Stimulated activated CD4-positive, alpha-beta T cell treated with anti-CD3 and anti-CD28 coated beads, Interleukin-2, amount 100 ng/mL, for 24 hours (primary cell): ENCODE measurements around the gene CACNA1E.
A peak's percentile ranks its signal among the peaks of the same experiment; 100 is the strongest.

ENCODE experiments used
- DNase-seq, 2 donors: peaks; one replicate each; pipeline ENCODE4 v3.0.0-alpha.2; 2020

Gene CACNA1E

GRCh38 chr1:181485287-181486097, 2.2 kb downstream of the CACNA1E start:
- peak in 1 of 2 donors; percentile 31 for DNase-seq

DNA sequence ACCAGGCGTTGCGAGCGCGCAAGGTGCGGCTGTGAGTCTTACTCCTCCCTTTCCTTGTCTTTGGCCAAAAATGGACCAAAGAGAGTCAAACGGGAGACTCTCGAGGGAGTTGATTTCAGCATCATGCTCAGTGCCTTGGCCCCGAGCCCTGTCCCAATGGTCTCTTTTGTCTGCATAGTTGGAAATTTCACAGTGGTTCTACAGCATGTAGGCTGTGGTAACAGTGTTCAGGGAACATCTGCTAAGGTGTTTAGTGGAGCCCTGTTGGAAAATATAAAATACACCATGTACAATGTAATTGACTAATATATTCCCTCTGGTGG, 2.7 kb downstream of the CACNA1E start:
- no peak for DNase-seq

GRCh38 chr1:181488866-181489265, 5.5 kb downstream of the CACNA1E start:
- no peak for DNase-seq

DNA sequence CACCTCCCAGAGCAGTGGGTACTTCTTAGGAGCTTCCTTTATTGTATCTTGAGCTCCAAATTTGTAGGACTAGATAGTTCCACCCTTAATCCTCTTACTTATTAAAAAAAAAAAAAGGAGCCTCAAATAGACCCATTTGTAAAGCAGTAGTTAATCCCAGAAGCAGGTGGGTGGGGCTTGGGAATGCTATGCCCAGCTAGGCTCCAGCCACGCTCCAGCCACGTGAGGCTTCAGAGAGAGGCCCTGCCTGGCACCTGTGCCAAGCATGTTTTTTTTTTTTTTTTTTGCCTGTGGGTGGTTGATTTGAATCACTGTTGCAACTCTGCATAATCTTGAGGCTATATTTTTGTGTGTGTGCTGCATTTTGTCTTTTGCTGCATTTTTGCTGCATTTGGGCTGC, 7.0 kb downstream of the CACNA1E start:
- DNase-seq, result no peak

DNA sequence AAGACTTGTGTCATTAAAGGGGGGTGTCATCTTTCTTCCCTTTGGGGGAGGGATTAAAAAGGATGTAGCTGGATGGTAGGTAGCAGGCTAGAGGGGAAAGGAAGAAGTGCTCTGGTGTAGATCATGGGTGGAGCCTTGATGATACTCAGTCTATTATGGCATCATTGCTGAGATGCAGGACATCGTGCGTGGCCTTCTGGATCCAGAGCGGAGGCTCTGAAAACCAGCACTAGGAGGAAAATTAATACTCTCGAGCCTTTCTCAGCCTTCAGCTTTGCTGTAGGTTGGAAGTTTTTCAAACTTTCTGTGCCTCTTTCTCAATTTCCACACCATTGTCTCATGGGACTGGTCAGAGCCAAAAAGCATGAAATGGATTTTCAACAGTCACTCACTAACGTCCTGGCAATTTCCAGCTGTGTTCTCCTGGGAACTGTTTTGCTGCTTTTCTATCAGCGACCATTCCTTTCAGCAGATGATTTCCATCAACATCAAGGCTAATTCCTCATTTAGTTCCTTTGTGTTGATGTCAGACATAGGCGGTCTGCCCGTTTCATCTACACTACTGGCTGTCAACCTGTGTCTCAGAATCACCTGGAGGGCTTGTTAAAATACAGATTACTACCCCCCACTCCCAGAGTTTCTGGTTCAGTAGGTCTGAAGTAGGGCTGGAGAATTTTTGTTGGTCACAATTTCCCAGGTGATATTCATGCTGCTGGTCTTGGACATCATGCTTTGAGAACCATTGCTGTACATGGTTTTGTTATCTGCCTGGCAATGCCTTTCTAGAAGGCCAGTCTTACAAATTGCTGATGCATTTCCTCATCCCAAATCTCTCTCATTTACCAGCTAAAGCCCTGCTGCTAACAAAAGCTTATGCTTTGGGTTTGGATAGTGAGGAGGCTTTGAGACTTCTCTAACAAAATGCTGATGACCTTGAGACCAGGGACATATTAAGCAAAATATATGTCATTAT, 7.7 kb downstream of the CACNA1E start:
- DNase-seq, result no peak

DNA sequence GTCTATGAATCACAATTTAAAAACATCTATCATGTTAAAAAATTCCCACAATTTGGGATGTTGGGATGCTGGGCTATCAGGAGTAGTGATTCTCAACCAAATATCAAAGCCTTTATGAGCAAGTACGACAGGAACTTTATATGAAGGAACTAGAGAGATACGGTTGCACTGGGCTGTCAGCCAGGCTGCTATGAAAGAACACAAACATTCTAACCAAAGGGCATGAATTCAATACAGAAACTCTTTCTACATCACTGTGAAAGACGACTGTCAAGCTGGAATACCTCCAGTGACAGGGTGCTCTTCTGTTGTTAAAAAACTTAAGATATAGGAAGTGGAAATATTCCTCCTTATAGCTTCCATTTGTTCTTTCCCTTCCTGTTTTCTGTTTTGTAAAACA, 9.8 kb downstream of the CACNA1E start:
- no peak for DNase-seq

- DNase-seq, result no peak
These were observed 10.6 kb downstream of the CACNA1E start for GRCh38 chr1:181493885-181494284.

DNA sequence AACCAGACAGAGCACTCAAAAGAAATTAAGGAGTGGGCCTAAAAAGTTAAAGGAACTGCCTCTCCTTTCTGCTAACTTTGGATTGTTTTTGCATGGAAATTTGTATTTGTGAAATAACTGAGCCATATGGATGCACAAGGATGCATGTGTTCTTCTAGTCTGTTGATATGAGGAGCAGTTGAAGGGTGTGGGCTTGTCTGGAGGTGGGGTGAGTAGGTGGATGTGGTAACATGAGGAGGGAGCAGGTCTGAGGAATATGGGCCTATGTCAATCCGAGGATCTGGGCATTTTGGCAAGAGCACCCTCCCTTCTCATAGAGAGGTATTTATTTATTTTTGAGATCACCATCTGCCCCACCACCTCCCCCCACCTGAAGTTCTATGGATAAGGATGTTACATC, 13.4 kb downstream of the CACNA1E start:
- DNase-seq, result no peak

- DNase-seq, result no peak
These were observed 14.6 kb downstream of the CACNA1E start for GRCh38 chr1:181497870-181498269.

GRCh38 chr1:181499825-181500224, 16.5 kb downstream of the CACNA1E start:
- DNase-seq, result no peak

- DNase-seq, result no peak
These were observed 17.3 kb downstream of the CACNA1E start for GRCh38 chr1:181500636-181501035.

DNA sequence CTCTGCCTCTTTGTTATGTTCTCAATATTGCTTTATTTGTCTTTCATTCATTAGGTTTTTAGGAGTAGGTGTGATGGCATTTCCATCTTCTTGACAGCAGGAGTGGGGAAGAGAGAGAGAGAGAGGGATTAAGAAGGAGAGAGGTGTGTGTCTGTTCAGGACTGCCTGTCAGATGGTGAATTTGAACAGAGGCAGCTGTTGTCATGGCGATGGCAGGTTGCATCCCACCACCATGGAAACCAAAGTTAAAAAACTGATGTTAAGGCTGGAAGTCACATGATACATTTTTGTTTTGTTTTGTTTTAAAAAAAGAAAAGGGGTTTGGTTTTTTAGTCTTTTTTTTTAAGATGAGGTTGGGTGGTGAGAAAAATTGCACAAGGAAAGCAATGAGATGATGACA, 18.3 kb downstream of the CACNA1E start:
- no peak for DNase-seq

DNA sequence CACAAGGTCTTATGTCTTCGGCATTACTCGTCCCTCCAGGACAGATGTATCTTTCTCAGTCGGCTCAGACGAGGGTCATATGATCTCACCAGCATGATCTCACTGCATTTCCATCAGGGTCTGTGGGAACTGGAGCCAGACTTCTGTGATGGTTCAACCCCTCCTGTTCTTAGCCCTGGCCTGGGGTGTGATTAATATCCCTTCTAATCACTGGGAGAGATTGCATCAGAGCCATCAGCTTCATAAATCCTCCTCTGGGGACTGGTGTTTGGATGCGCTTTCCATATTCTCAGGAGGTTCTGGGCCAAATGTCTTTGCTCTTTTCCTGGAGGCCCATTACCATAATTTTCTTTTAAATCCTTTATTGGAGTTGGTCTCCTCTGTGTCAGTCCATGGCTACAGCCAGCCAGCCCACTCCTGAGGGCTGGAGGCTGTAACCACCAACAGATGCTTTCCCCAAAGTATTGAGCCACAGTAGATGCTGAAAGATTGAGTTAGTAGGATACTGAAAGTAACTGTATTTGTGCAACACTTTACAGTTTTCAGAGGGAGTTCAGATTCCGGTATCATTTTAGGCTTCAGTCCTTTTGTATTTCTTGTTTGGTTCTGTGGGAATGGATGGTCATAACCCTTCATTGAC, 20.0 kb downstream of the CACNA1E start:
- no peak for DNase-seq

- peak in 1 of 2 donors; percentile 16 for DNase-seq
These were observed 21.1 kb downstream of the CACNA1E start for GRCh38 chr1:181504399-181504842.

DNA sequence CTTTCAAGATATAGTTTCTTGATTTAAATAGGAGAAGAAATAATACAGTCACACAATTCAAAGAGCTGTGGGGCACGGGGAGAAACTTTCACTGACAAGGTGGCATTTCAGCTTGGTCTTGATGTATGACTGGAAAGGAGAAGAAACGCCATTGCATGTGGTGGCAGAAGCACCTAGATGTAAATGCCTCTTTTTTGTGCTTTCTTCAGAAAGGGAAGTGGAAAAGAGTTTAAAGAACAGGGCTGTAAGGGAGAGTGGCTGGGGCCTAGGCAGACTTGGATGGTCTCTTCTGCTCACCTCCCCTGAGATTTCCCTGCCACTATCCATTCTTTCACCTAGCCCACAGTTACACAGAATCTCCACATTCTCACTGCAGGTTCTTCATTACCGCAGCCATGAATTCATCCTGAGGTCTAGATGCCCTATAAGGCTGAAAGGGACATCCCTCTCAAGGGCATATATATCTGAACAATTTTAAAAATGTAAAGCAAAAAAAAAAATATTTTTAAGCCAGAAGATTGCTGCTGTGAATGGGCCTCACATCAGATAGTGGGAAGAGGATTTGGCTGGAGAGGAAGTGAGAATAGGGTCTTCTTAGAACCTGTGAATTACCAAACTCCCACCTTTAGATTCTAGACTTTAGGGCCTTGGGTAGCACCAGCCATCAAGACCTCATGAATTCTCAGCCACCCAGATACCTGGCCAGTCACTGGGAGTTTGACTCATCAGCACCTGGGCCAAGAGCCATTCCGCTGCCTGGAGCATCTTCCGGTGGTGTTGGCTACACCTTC, 23.4 kb downstream of the CACNA1E start:
- DNase-seq, result no peak

- no peak for DNase-seq
These were observed 25.3 kb downstream of the CACNA1E start for GRCh38 chr1:181508486-181509165.

DNA sequence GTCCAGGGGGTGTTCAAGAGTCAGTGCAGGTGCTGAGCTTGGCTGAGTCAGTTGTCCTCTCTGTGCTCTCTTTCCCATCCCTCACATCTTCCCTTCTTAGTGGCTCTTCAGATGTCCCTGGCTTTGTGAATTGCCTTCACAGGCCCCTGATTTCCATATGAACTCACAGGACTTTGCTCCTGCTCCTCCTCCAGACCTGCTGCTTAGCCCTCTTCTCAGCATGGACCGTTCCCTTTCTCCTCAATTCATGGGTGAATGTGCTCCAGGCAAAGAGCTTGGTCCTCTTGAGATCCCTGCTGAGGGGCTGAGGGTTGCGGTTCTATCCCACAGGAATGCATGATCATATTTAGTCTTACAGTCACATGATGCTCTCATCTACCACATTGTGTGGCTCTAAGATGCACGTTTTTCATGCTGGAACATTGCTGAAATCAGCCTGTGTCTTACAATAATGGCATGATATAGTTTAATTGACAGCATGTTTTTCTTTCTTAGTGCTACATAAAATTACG, 30.5 kb downstream of the CACNA1E start:
- DNase-seq, result no peak

DNA sequence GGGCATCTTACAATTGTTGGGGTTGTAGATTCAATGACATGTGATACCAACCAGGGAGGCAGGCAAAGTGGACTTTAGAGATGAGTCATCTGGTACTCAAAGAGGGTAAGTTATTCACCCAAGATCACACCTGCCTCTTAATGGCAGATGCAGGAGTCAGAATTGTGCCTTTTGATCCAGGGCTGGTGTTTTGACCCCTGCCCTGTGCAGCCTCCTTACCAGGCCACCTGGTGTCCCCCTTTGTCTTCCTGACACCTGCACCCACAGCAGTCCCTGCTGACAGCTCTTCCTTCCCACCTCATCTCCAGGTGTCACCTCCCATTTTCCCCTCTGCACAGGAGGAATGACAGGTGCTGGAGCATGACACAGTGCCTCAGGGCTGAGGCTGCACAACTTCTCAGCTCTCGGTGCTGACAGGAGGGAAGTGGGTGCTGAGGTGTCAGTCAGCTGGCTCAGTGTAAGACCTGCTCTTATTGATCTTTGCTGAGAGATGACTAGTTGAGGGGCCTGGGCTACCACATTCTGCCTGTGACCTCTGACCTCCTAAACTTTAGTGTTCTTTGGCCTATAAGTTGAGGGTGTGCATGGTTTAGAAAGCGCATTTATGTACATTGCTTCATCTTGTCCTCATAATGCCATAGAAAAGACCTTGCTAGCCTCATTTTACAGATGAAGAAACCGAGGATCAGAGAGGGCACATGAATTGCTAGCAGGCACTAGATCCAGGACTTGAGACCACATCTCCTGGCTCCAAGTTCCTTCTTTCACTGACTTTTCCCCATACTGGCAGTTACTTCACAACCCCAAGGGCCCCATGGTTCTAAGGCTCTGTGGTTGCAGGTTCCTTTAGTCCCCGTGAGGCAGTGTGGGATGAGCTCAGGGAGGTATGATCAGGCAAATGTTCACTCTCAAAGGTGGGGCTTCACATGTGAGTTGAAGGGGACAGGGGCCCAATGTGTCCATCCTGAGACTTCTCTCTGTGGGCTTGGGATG, 31.3 kb downstream of the CACNA1E start:
- no peak for DNase-seq

GRCh38 chr1:181516706-181517105, 33.4 kb downstream of the CACNA1E start:
- DNase-seq, result no peak

- DNase-seq, result no peak
These were observed 34.0 kb downstream of the CACNA1E start for GRCh38 chr1:181517181-181517875.
